ENCODE data around the gene CFI.

- TF ChIP-seq CTCF (IDR thresholded peaks at IDR 0.05) (peak; percentile 41; the same call in 1 of the 2 replicates), POLR2AphosphoS5 (IDR thresholded peaks at IDR 0.05; ENCODE audit: low read depth, low read length) (no peak)
These were observed 24.9 kb upstream of the CFI start for GRCh38 chr4:109826719-109827118.
